ENCODE measurements around the gene PMIS2. TPM values are rescaled to one million over a fixed set of nuclear protein-coding genes. Genes with fewer than 3 reads are reported as not detected.

Gene PMIS2
- total and polyA plus RNA-seq, 8 donors: not detected

- no peaks in the 10 kb centered on the region for H3K36me3 ChIP-seq
- peaks cover 8 to 17% (median 12%) of the 10 kb centered on the region in 4 donors for H3K4me1 ChIP-seq
- WGBS, 5 donors: 23 to 52% (median 29%) methylated on average over 22 to 53 of the region's 53 CpGs
- peak in 1 of 2 donors; percentile 6 for DNase-seq
- intact Hi-C loops (cut with DNase I; ENCODE audit: low total_unique reads): no loop called here
- H3K9me3 ChIP-seq: no peaks in the 10 kb centered on the region
- H3K4me3 ChIP-seq: peak overlapping the region; percentile 32 to 47 (median 40)
- H3K27me3 ChIP-seq: peaks cover 12 to 73% (median 44%) of the 10 kb centered on the region in 3 donors
- peak in 1 of 3 donors; percentile 9 for TF ChIP-seq POLR2AphosphoS5 (IDR thresholded peaks at IDR 0.05)
- no peak for TF ChIP-seq EP300 (IDR thresholded peaks at IDR 0.05)
- TF ChIP-seq, protein P1, sequence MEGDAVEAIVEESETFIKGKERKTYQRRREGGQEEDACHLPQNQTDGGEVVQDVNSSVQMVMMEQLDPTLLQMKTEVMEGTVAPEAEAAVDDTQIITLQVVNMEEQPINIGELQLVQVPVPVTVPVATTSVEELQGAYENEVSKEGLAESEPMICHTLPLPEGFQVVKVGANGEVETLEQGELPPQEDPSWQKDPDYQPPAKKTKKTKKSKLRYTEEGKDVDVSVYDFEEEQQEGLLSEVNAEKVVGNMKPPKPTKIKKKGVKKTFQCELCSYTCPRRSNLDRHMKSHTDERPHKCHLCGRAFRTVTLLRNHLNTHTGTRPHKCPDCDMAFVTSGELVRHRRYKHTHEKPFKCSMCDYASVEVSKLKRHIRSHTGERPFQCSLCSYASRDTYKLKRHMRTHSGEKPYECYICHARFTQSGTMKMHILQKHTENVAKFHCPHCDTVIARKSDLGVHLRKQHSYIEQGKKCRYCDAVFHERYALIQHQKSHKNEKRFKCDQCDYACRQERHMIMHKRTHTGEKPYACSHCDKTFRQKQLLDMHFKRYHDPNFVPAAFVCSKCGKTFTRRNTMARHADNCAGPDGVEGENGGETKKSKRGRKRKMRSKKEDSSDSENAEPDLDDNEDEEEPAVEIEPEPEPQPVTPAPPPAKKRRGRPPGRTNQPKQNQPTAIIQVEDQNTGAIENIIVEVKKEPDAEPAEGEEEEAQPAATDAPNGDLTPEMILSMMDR (IDR thresholded peaks at IDR 0.05): no peak
- TF ChIP-seq POLR2A (IDR thresholded peaks at IDR 0.05): no peak
- H3K27ac ChIP-seq: peak overlapping the region in 1 of 5 donors; percentile 4
Measured at GRCh38 chr19:35558400-35559280, 27.3 kb upstream of the PMIS2 start.

DNA sequence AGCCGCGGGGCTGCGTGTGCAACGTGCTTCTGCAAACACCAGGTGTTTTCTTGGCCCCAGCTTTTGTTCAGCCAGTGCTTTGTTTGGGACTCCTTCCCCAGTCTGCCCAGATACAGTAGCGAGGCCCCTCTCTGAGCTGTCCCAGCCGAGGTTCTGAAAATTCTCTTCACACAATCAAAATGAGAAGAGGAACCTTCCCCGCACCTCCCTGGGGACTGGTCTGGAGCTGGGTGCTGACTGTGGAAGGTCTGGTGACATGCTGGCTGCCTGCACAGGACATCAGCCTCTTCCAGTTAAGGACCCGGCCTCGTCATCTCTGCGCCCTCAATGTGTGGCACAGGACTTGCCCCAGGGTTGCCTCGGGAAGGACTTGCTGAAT, 26.7 kb upstream of the PMIS2 start:
- intact Hi-C loops (cut with DNase I; ENCODE audit: low total_unique reads): no loop called here
- H3K27me3 ChIP-seq: peaks cover 12 to 76% (median 44%) of the 10 kb centered on the region in 3 donors
- WGBS, 5 donors: 33 to 57% (median 46%) methylated on average over 9 to 11 of the region's 11 CpGs

GRCh38 chr19:35559781-35560180, 26.2 kb upstream of the PMIS2 start:
- peaks cover 8 to 17% (median 12%) of the 10 kb centered on the region in 4 donors for H3K4me1 ChIP-seq

More for the DNA sequence above, 26.7 kb upstream of the PMIS2 start:
- peaks cover 8 to 17% (median 12%) of the 10 kb centered on the region in 4 donors for H3K4me1 ChIP-seq
- peak in 1 of 2 donors; percentile 21 for DNase-seq
- no peak overlapping the region for H3K27ac ChIP-seq
- peak overlapping the region in 1 of 4 donors; percentile 39 for H3K4me3 ChIP-seq
- H3K36me3 ChIP-seq: no peaks in the 10 kb centered on the region
- H3K9me3 ChIP-seq: no peaks in the 10 kb centered on the region
- TF ChIP-seq POLR2A (IDR thresholded peaks at IDR 0.05) (no peak), POLR2AphosphoS5 (IDR thresholded peaks at IDR 0.05) (no peak), EP300 (IDR thresholded peaks at IDR 0.05) (no peak)

DNA sequence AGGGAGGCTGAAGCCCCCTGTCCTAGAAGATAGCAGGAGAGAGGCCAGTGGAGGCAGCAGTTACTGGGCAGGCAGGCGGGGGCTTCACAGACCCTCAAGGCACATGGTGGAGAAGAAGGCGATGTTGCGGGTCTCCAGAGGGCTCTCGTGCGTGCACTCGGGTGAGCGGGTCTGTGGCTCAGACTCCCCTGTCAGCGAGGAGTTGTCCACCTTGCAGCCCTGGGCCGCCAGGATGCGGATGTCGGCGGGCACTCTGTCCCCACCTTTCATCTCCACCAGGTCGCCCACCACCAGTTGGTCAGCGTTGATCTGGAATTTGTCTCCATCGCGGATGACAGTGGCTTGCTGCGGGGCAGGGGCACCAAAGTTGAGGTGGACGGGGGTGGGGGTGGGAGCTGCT, 25.7 kb upstream of the PMIS2 start:
- peak overlapping the region in 1 of 4 donors; percentile 39 for H3K4me3 ChIP-seq
- no peak for DNase-seq
- 81 to 90% (median 86%) methylated on average over 16 to 18 of the region's 18 CpGs for WGBS, 5 donors
- peaks cover 12 to 86% (median 50%) of the 10 kb centered on the region in 3 donors for H3K27me3 ChIP-seq
- no peaks in the 10 kb centered on the region for H3K36me3 ChIP-seq
- no peak overlapping the region for H3K27ac ChIP-seq
- no peaks in the 10 kb centered on the region for H3K9me3 ChIP-seq
- intact Hi-C loops (cut with DNase I; ENCODE audit: low total_unique reads): no loop called here
- TF ChIP-seq POLR2AphosphoS5 (IDR thresholded peaks at IDR 0.05) (no peak), EP300 (IDR thresholded peaks at IDR 0.05) (no peak), POLR2A (IDR thresholded peaks at IDR 0.05) (no peak)
- TF ChIP-seq, protein P1 (IDR thresholded peaks at IDR 0.05): no peak
- H3K4me1 ChIP-seq: peaks cover 8 to 17% (median 12%) of the 10 kb centered on the region in 4 donors

More at GRCh38 chr19:35559781-35560180, 26.2 kb upstream of the PMIS2 start:
- WGBS, 5 donors: 84 to 90% (median 86%) methylated on average over 21 to 23 of the region's 23 CpGs
- Histone ChIP-seq H3K36me3 (no peaks in the 10 kb centered on the region), H3K27ac (no peak overlapping the region), H3K27me3 (peaks cover 12 to 81% (median 48%) of the 10 kb centered on the region in 3 donors), H3K4me3 (peak overlapping the region in 1 of 4 donors; percentile 39), H3K9me3 (no peaks in the 10 kb centered on the region)
- intact Hi-C loops (cut with DNase I; ENCODE audit: low total_unique reads): no loop called here
- no peak for TF ChIP-seq POLR2A (IDR thresholded peaks at IDR 0.05)
- no peak for TF ChIP-seq EP300 (IDR thresholded peaks at IDR 0.05)
- TF ChIP-seq, protein P1 (IDR thresholded peaks at IDR 0.05): no peak
- no peak for TF ChIP-seq POLR2AphosphoS5 (IDR thresholded peaks at IDR 0.05)
- DNase-seq: peak in 1 of 2 donors; percentile 1
